H1 (cell line): ENCODE measurements around the gene DHX32. TPM values are rescaled to one million over a fixed set of nuclear protein-coding genes. Genes with fewer than 3 reads are reported as not detected.

Experiments
- CTCF ChIA-PET: fragments of 300-600 bp; sonication (Branson Sonifier 250); formaldehyde crosslinking; loops from one replicate; lab custom pipeline; 2021; ENCODE audit not compliant: partially characterized antibody; lab: Charles Lee
- POLR2A ChIA-PET: fragments of 300-600 bp; sonication (Branson Sonifier 250); formaldehyde crosslinking; loops from one replicate; lab custom pipeline; 2021; ENCODE audit warnings: inconsistent platforms; ENCODE audit not compliant: partially characterized antibody; lab: Charles Lee
- DNase-seq, 2 experiments: peaks; one replicate each; pipeline versions ENCODE4 v3.0.0 to v3.0.0-alpha.2; 2010 to 2022; ENCODE audit warnings: low spot score in 2 of 2, low read depth in 1 of 2, mixed read lengths in 1 of 2
- FAIRE-seq: peaks from 2 replicates; lab custom pipeline; 2011; peaks lifted over from hg19 to GRCh38; lab: Jason Lieb, UNC
- H2AFZ ChIP-seq: 2 replicates; pipeline ENCODE4 v1.8.1; 2012; ENCODE audit warnings: low read length, inconsistent platforms
- H2AK5ac ChIP-seq: 2 replicates; pipeline ENCODE4 v1.6.1; 2013; ENCODE audit warnings: low read depth, low read length
- H2BK120ac ChIP-seq: replicated peaks from 2 replicates; pipeline ENCODE3; 2013; ENCODE audit warnings: low read depth, low read length, inconsistent platforms
- H2BK12ac ChIP-seq: 2 replicates; pipeline ENCODE4 v1.6.1; 2013; ENCODE audit warnings: low read depth, low read length
- H2BK15ac ChIP-seq: 2 replicates; pipeline ENCODE4 v1.6.1; 2013; ENCODE audit warnings: low read length
- H2BK20ac ChIP-seq: 2 replicates; pipeline ENCODE4 v1.6.1; 2013; ENCODE audit warnings: low read length
- H2BK5ac ChIP-seq: 2 replicates; pipeline ENCODE4 v1.6.1; 2013; ENCODE audit warnings: low read depth, low read length
- H3K14ac ChIP-seq: 2 replicates; pipeline ENCODE4 v1.6.1; 2013; ENCODE audit warnings: inconsistent platforms; ENCODE audit not compliant: insufficient read length
- H3K18ac ChIP-seq: 2 replicates; pipeline ENCODE4 v1.6.1; 2013; ENCODE audit warnings: low read length; ENCODE audit errors: extremely low read depth
- H3K23ac ChIP-seq: 2 replicates; pipeline ENCODE4 v1.6.1; 2013; ENCODE audit warnings: inconsistent platforms; ENCODE audit not compliant: insufficient read length
- H3K23me2 ChIP-seq: 2 replicates; pipeline ENCODE4 v1.6.1; 2013; ENCODE audit warnings: low read depth, low read length
- H3K27ac ChIP-seq: 2 replicates; pipeline ENCODE4 v1.6.1; 2011; ENCODE audit warnings: low read depth, low read length, inconsistent platforms
- H3K27me3 ChIP-seq, 4 experiments: replicated peaks in 1 of 4; 1 replicate in 1 of 4; 2 replicates in 3 of 4; pipeline versions ENCODE4 v1.6.1 to v1.8.1; 2011 to 2013; ENCODE audit warnings: low read length in 3 of 4, mild to moderate bottlenecking in 3 of 4, inconsistent platforms in 2 of 4, mixed read lengths in 2 of 4, moderate library complexity in 1 of 4; ENCODE audit not compliant: control insufficient read depth in 3 of 4, insufficient read depth in 3 of 4; ENCODE audit errors: extremely low read depth in 1 of 4
- H3K36me3 ChIP-seq, 4 experiments: 2 replicates each; pipeline versions ENCODE4 v1.6.1 to v1.8.1; 2011 to 2013; ENCODE audit warnings: mild to moderate bottlenecking in 4 of 4, low read length in 3 of 4, moderate library complexity in 2 of 4, control low read depth in 1 of 4, inconsistent platforms in 1 of 4; ENCODE audit not compliant: insufficient read depth in 4 of 4, control insufficient read depth in 2 of 4
- H3K4ac ChIP-seq: replicated peaks from 2 replicates; pipeline ENCODE3; 2013; ENCODE audit warnings: low read length, low read depth, mixed read lengths, inconsistent platforms; ENCODE audit not compliant: insufficient read length
- H3K4me1 ChIP-seq, 4 experiments: replicated peaks in 1 of 4; 1 replicate in 1 of 4; 2 replicates in 3 of 4; pipeline versions ENCODE4 v1.6.1 to v1.8.1; 2011 to 2013; ENCODE audit warnings: low read length in 3 of 4, inconsistent platforms in 2 of 4, mixed read lengths in 1 of 4; ENCODE audit not compliant: insufficient read depth in 4 of 4, control insufficient read depth in 3 of 4
- H3K4me2 ChIP-seq, 2 experiments: 2 replicates each; pipeline versions ENCODE4 v1.6.1 to v1.8.1; 2011 to 2013; ENCODE audit warnings: low read depth in 2 of 2, low read length in 2 of 2, control low read depth in 1 of 2, inconsistent platforms in 1 of 2, mild to moderate bottlenecking in 1 of 2; ENCODE audit not compliant: insufficient read depth in 1 of 2
- H3K4me3 ChIP-seq, 4 experiments: fragments of 200-600, 300-600 bp in 1 of 4; sonication (generic), shearing (Covaris generic), sonication (Bioruptor Twin) in 1 of 4; 2 replicates each; pipeline versions ENCODE4 v1.5.1 to v1.8.1; 2011 to 2016; ENCODE audit warnings: low read length in 4 of 4, low read depth in 3 of 4, control low read depth in 2 of 4, inconsistent platforms in 2 of 4, mild to moderate bottlenecking in 2 of 4, mixed read lengths in 1 of 4, moderate library complexity in 1 of 4; ENCODE audit not compliant: insufficient read depth in 2 of 4; ENCODE audit errors: extremely low read depth in 1 of 4
- H3K56ac ChIP-seq: replicated peaks from 2 replicates; pipeline ENCODE3; 2013; ENCODE audit warnings: low read depth, mild to moderate bottlenecking, mixed read lengths, low read length, inconsistent platforms; ENCODE audit not compliant: insufficient read length
- H3K79me1 ChIP-seq: 2 replicates; pipeline ENCODE4 v1.6.1; 2013; ENCODE audit warnings: low read depth, low read length, control low read depth
- H3K79me2 ChIP-seq, 2 experiments: 2 replicates each; pipeline versions ENCODE4 v1.6.1 to v1.8.1; 2012 to 2013; ENCODE audit warnings: low read length in 2 of 2, mild to moderate bottlenecking in 2 of 2, inconsistent platforms in 1 of 2; ENCODE audit not compliant: insufficient read depth in 2 of 2, control insufficient read depth in 1 of 2
- H3K9ac ChIP-seq, 4 experiments: replicated peaks in 1 of 4; 1 replicate in 1 of 4; 2 replicates in 3 of 4; pipeline versions ENCODE4 v1.6.1 to v1.8.1; 2011 to 2013; ENCODE audit warnings: low read depth in 3 of 4, low read length in 3 of 4, control low read depth in 2 of 4, mild to moderate bottlenecking in 2 of 4, moderate library complexity in 2 of 4, inconsistent platforms in 1 of 4; ENCODE audit errors: extremely low read depth in 1 of 4
- H3K9me3 ChIP-seq, 2 experiments: 2 replicates each; pipeline versions ENCODE4 v1.6.1 to v1.8.1; 2012 to 2013; ENCODE audit warnings: mild to moderate bottlenecking in 2 of 2, moderate library complexity in 2 of 2, control low read depth in 1 of 2, inconsistent platforms in 1 of 2, low read depth in 1 of 2, low read length in 1 of 2, mixed read lengths in 1 of 2; ENCODE audit not compliant: insufficient read depth in 2 of 2
- H4K20me1 ChIP-seq, 2 experiments: replicated peaks in 1 of 2; 2 replicates each; pipeline versions ENCODE3 to v1.8.1; 2011 to 2013; ENCODE audit warnings: inconsistent platforms in 2 of 2, low read length in 2 of 2, mild to moderate bottlenecking in 1 of 2; ENCODE audit not compliant: insufficient read depth in 2 of 2, control insufficient read depth in 1 of 2
- H4K5ac ChIP-seq: 2 replicates; pipeline ENCODE4 v1.6.1; 2013; ENCODE audit warnings: low read length, low read depth, mixed read lengths, inconsistent platforms; ENCODE audit not compliant: insufficient read length
- H4K8ac ChIP-seq: 2 replicates; pipeline ENCODE4 v1.8.0; 2013; ENCODE audit warnings: mild to moderate bottlenecking, moderate library complexity, low read length, inconsistent platforms; ENCODE audit not compliant: insufficient read depth; ENCODE audit errors: extremely low read depth
- H4K91ac ChIP-seq: replicated peaks from 2 replicates; pipeline ENCODE3; 2013; ENCODE audit warnings: low read length, mixed read lengths, inconsistent platforms; ENCODE audit not compliant: insufficient read length
- ASH2L ChIP-seq: fragments of 200-600, 300-600 bp; sonication (generic); IDR thresholded peaks from one replicate; pipeline ENCODE4 v1.7.1; 2017; ENCODE audit warnings: low read length
- CTBP2 ChIP-seq: IDR thresholded peaks from 2 replicates; pipeline ENCODE4 v1.7.0; 2011; ENCODE audit warnings: borderline replicate concordance, mild to moderate bottlenecking, moderate library complexity, mixed read lengths, low read length; ENCODE audit not compliant: insufficient read depth, insufficient read length
- KDM5A ChIP-seq: fragments of 200-600 bp; IDR thresholded peaks from 2 replicates; pipeline ENCODE4 v1.7.1; 2012; ENCODE audit warnings: mild to moderate bottlenecking, low read length, inconsistent platforms, mixed read lengths
- MAFK ChIP-seq: IDR thresholded peaks from 2 replicates; pipeline ENCODE4 v1.6.1; 2012; ENCODE audit warnings: low read depth, mild to moderate bottlenecking, improper control_type of control experiment, low read length
- RAD21 ChIP-seq, 2 experiments: IDR thresholded peaks in 1 of 2; conservative IDR thresholded peaks in 1 of 2; 2 replicates each; pipeline ENCODE4 v1.6.1; 2011; ENCODE audit warnings: low read depth in 2 of 2, low read length in 2 of 2, improper control_type of control experiment in 1 of 2, inconsistent platforms in 1 of 2, mild to moderate bottlenecking in 1 of 2, moderate library complexity in 1 of 2
- SAP30 ChIP-seq: fragments of 300-600 bp; sonication (generic); IDR thresholded peaks from 2 replicates; pipeline ENCODE4 v1.7.1; 2012; ENCODE audit warnings: low read length, moderate library complexity, mild to moderate bottlenecking, inconsistent platforms; ENCODE audit not compliant: insufficient read depth, insufficient replicate concordance
- WGBS, 2 experiments: shearing (Covaris generic) in 1 of 2; methylation state at CpG; one replicate each; pipeline versions ENCODE4 v1.1.6 to v1.1.7; 2013 to 2015; ENCODE audit warnings: low lambda C conversion rate in 2 of 2, mixed read lengths in 2 of 2, inconsistent platforms in 1 of 2, low coverage in 1 of 2, missing lambda C conversion rate in 1 of 2; ENCODE audit not compliant: insufficient replicate concordance in 2 of 2, insufficient coverage in 1 of 2, insufficient read length in 1 of 2; ENCODE audit errors: extremely low coverage in 1 of 2, missing lambda C conversion rate in 1 of 2; 5-methylcytosine and 5-hydroxymethylcytosine counted together
- polyA plus RNA-seq, 7 experiments: library from polyadenylated mRNA; depleted of rRNA in 3 of 7; stranded (reverse) in 5 of 7; unstranded in 2 of 7; fragments of >200 nt in 5 of 7; fragments of 200-250 nt in 2 of 7; gene quantifications; 1 replicate in 5 of 7; 2 replicates in 1 of 7; 4 replicates in 1 of 7; pipeline versions ENCODE4 v1.2.1 to v1.2.3, GENCODE V29; 2011 to 2013; ENCODE audit warnings: missing spikeins in 2 of 7, mixed read lengths in 2 of 7
- total RNA-seq: library from RNA; stranded (reverse); fragmentation: NEBNext Ultra II Directional; extraction: Animal tissue kit (Norgen Biotek cat#: 25700); gene quantifications from 2 replicates; pipeline ENCODE4 v1.2.1, GENCODE V29; 2021

Gene DHX32
- total and polyA plus RNA-seq, 2 of the 8 experiments (the other 6 are each of a cell fraction or from before 2014, with no cell fraction given) = 12.4 to 15.8 TPM

DNA sequence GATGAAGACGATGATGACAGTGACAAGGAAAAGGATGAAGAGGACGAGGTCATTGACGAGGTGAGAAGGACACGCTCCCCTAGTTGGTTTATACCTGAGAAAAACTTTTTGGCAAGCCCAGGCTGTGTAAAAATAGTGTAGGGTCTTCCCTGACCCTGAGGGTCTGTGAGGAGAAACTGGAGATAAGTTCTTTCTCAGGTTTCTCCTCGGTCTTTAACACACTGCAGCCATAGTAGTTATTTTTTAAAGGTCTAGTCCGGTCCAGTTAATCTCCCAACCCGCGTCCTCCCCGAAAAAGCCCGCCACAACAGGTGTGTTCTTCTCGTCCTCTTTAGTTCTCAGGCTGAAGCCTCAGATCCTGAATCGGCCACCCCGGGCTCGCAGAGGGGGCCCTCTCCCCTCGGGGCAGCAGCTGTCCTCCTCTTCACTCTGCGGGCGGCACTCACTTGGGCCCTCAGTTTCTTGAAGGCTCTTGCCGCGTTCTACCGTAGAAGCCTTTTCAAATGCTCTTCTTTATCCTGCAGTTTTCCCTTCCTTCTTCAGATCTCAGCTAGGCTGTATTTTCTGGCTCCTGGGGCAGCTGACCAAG, 57.3 kb downstream of the DHX32 start:
- DNase-seq = no peak
- no peak overlapping the region for H3K23ac ChIP-seq
- POLR2A ChIA-PET = interaction anchor here (1.1 to 2.3 kb wide), 2 partner anchors 12 to 18 kb away, joined by 4 to 7 read pairs; no protein-coding TSS in a partner anchor
- no peak overlapping the region for H3K18ac ChIP-seq
- no peak overlapping the region for H2BK20ac ChIP-seq
- H3K79me1 ChIP-seq = peaks cover 2% of the 10 kb centered on the region; the same call in 1 of the 2 replicates
- peak overlapping the region; percentile 74 to 99 for H3K4me2 ChIP-seq
- no peak for FAIRE-seq
- peak overlapping the region; percentile 94 to 100 (median 97) for H3K4me3 ChIP-seq
- H3K27ac ChIP-seq = peak overlapping the region; percentile 100
- H2BK15ac ChIP-seq = no peak overlapping the region
- no peaks in the 10 kb centered on the region for H3K27me3 ChIP-seq
- no peak overlapping the region for H3K56ac ChIP-seq
- H4K91ac ChIP-seq = no peak overlapping the region
- H4K20me1 ChIP-seq = peaks cover 0 to 3% of the 10 kb centered on the region in 2 experiments
- H3K9me3 ChIP-seq = no peaks in the 10 kb centered on the region
- 2% methylated on average over 20 of the region's 20 CpGs; no CpG with 5 or more reads in 1 of the 2 experiments for WGBS, 2 experiments
- H2BK12ac ChIP-seq = peak overlapping the region; percentile 100; the same call in 1 of the 2 replicates
- TF ChIP-seq KDM5A (peak; percentile 80; the same call in 1 of the 2 replicates), CTBP2 (no peak), RAD21 (IDR thresholded peaks at IDR 0.05 in 1 of 2, conservative IDR thresholded peaks at IDR 0.05 in 1 of 2; ENCODE audit: low read depth in 2 of 2, low read length in 2 of 2) (no peak), ASH2L (peak; percentile 60), MAFK (no peak), SAP30 (peak; percentile 54)
- CTCF ChIA-PET = no interaction called here
- H4K5ac ChIP-seq = peak overlapping the region; percentile 47
- H2AK5ac ChIP-seq = no peak overlapping the region
- peaks cover 0 to 2% (median 0%) of the 10 kb centered on the region in 4 experiments; a peak in 2 of 7 replicates for H3K4me1 ChIP-seq
- H3K23me2 ChIP-seq = no peaks in the 10 kb centered on the region; the same call in 1 of the 2 replicates
- peaks cover 11 to 29% (median 20%) of the 10 kb centered on the region in 4 experiments for H3K36me3 ChIP-seq
- peak overlapping the region; percentile 11 for H3K4ac ChIP-seq
- H3K79me2 ChIP-seq = peaks cover 26 to 42% of the 10 kb centered on the region in 2 experiments
- no peak overlapping the region for H2BK120ac ChIP-seq
- peak overlapping the region; percentile 81 to 100 (median 98) for H3K9ac ChIP-seq
- peak overlapping the region; percentile 100 for H2AFZ ChIP-seq
- peak overlapping the region; percentile 100 for H2BK5ac ChIP-seq
- H4K8ac ChIP-seq = peak overlapping the region; percentile 69; the same call in 1 of the 2 replicates
- H3K14ac ChIP-seq = no peak overlapping the region
